Caco-2 (cell line): ENCODE results near the gene FUOM. TPM values are rescaled to one million over a fixed set of nuclear protein-coding genes. Genes with fewer than 3 reads are reported as not detected.
A peak's percentile ranks its signal among the peaks of the same experiment; 100 is the strongest.

Source experiments
- BruUV-seq: library from RNA; stranded (reverse); fragments of 400-500 nt; replicated peaks from 2 replicates; lab custom pipeline; 2021; lab: Mats Ljungman, UMichigan
- CTCF ChIA-PET: fragments of 300-600 bp; sonication (Branson Sonifier 250); formaldehyde crosslinking; loops from one replicate; lab custom pipeline; 2022; ENCODE audit warnings: antibody characterized with exemption; lab: Charles Lee
- POLR2A ChIA-PET: fragments of 300-600 bp; sonication (Branson Sonifier 250); formaldehyde crosslinking; loops from one replicate; lab custom pipeline; 2022; ENCODE audit warnings: antibody characterized with exemption; lab: Charles Lee
- DNase-seq, 2 experiments: peaks; one replicate each; pipeline versions ENCODE4 v3.0.0 to v3.0.0-alpha.2; 2020 to 2022
- H3K27me3 ChIP-seq: replicated peaks from 2 replicates; pipeline ENCODE4 v1.6.0; 2011; ENCODE audit warnings: low read length; ENCODE audit not compliant: control insufficient read depth, insufficient read depth
- H3K36me3 ChIP-seq: 2 replicates; pipeline ENCODE4 v1.5.1; 2011; ENCODE audit warnings: low read length; ENCODE audit not compliant: control insufficient read depth, insufficient read depth
- H3K4me1 ChIP-seq: fragments of 250-450 bp; sonication (Bioruptor Pico); 2 replicates; pipeline ENCODE4 v1.5.1; 2020; ENCODE audit warnings: mild to moderate bottlenecking
- H3K4me3 ChIP-seq: 2 replicates; pipeline ENCODE4 v1.5.1; 2011; ENCODE audit warnings: low read depth, mild to moderate bottlenecking, control low read depth, low read length
- H3K9me3 ChIP-seq: fragments of 250-450 bp; sonication (Bioruptor Pico); 2 replicates; pipeline ENCODE4 v1.5.1; 2020; ENCODE audit warnings: mild to moderate bottlenecking, moderate library complexity
- H3K27ac Mint-ChIP-seq: one replicate; pipeline ENCODE4 v1.8.0; 2022; ENCODE audit warnings: mixed read lengths; ENCODE audit not compliant: unreplicated experiment
- H3K27me3 Mint-ChIP-seq: one replicate; pipeline ENCODE4 v1.8.0; 2022; ENCODE audit warnings: mixed read lengths; ENCODE audit not compliant: insufficient read depth, unreplicated experiment
- H3K36me3 Mint-ChIP-seq: one replicate; pipeline ENCODE4 v1.8.0; 2022; ENCODE audit warnings: mild to moderate bottlenecking, mixed read lengths; ENCODE audit not compliant: insufficient read depth, unreplicated experiment
- H3K4me1 Mint-ChIP-seq: one replicate; pipeline ENCODE4 v1.8.0; 2022; ENCODE audit warnings: low read depth, mixed read lengths; ENCODE audit not compliant: unreplicated experiment
- H3K4me3 Mint-ChIP-seq: one replicate; pipeline ENCODE4 v1.8.0; 2022; ENCODE audit warnings: mild to moderate bottlenecking, moderate library complexity, mixed read lengths; ENCODE audit not compliant: unreplicated experiment
- H3K9me3 Mint-ChIP-seq: one replicate; pipeline ENCODE4 v1.8.0; 2022; ENCODE audit warnings: mixed read lengths; ENCODE audit not compliant: unreplicated experiment
- intact Hi-C: fragments of 100-400 bp; cut with micrococcal nuclease; formaldehyde crosslinking; loops from one replicate; pipeline ENCODE4 v1.10.0; 2022; ENCODE audit not compliant: unreplicated experiment
- total RNA-seq: library from RNA; stranded (reverse); gene quantifications from 2 replicates; pipeline ENCODE4 v1.2.3, GENCODE V29; 2022
- TF ChIP-seq, protein P1 (sequence below), 2 experiments: fragments of 200-600 bp in 1 of 2; IDR thresholded peaks; 1 replicate in 1 of 2; 2 replicates in 1 of 2; pipeline versions ENCODE4 v1.5.1 to v1.8.0; 2011 to 2022; ENCODE audit warnings: antibody characterized with exemption in 1 of 2, control low read depth in 1 of 2, inconsistent platforms in 1 of 2, low read depth in 1 of 2, low read length in 1 of 2, mild to moderate bottlenecking in 1 of 2, moderate library complexity in 1 of 2; ENCODE audit not compliant: insufficient read depth in 1 of 2, severe bottlenecking in 1 of 2, unreplicated experiment in 1 of 2

The FUOM gene
- total RNA-seq, 1 experiment from 2014 or later, result 119 TPM

DNA sequence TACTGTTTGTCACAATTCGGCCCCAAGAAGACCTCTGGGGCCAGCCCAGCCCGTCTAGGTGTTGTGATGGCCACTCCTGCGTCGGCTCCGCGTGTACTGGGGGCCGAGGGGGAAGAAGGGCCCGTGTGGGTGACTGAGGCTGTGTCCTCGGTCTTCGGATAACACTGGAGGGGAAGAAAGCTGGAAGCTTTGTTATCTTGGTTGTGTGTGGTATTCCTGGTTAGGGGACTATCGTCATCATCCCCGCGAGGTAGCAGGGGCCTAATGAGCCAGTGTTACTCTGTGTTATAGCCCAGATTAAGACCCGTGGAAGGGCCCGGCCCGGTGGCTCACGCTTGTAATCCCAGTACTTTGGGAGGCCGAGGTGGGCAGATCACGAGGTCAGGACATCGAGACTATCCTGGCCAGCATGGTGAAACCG is 37.0 kb upstream of the FUOM start:
- ChIA-PET CTCF (interaction anchor here (0.7 kb wide), 1 partner anchor 17 kb away, joined by 6 read pairs; no protein-coding TSS in a partner anchor), POLR2A (interaction anchor here (0.9 kb wide), 1 partner anchor 21 kb away, joined by 5 read pairs; the partner anchor contains the start of gene ECHS1)
- peaks cover 1% of the 10 kb centered on the region for H3K36me3 ChIP-seq
- H3K27me3 ChIP-seq, result no peaks in the 10 kb centered on the region
- no peaks in the 10 kb centered on the region for H3K4me1 Mint-ChIP-seq
- intact Hi-C loops, result loop anchor here (1.0 to 5.0 kb wide), 4 partner anchors 17 to 86 kb away; no protein-coding TSS in a partner anchor
- TF ChIP-seq, protein P1, sequence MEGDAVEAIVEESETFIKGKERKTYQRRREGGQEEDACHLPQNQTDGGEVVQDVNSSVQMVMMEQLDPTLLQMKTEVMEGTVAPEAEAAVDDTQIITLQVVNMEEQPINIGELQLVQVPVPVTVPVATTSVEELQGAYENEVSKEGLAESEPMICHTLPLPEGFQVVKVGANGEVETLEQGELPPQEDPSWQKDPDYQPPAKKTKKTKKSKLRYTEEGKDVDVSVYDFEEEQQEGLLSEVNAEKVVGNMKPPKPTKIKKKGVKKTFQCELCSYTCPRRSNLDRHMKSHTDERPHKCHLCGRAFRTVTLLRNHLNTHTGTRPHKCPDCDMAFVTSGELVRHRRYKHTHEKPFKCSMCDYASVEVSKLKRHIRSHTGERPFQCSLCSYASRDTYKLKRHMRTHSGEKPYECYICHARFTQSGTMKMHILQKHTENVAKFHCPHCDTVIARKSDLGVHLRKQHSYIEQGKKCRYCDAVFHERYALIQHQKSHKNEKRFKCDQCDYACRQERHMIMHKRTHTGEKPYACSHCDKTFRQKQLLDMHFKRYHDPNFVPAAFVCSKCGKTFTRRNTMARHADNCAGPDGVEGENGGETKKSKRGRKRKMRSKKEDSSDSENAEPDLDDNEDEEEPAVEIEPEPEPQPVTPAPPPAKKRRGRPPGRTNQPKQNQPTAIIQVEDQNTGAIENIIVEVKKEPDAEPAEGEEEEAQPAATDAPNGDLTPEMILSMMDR (IDR thresholded peaks at IDR 0.05; ENCODE audit: insufficient read depth in 1 of 2, low read depth in 1 of 2, low read length in 1 of 2, severe bottlenecking in 1 of 2, unreplicated experiment in 1 of 2), result no peak
- H3K9me3 Mint-ChIP-seq, result no peaks in the 10 kb centered on the region
- TSS peak; percentile 47 for BruUV-seq
- H3K4me1 ChIP-seq, result 0 out of 2 replicates have a peak, but pooled peaks cover 4% of the 10 kb centered on the region
- peak in 1 of 2 experiments; percentile 35 for DNase-seq
- no peaks in the 10 kb centered on the region for H3K27me3 Mint-ChIP-seq
- no peaks in the 10 kb centered on the region for H3K9me3 ChIP-seq
- H3K36me3 Mint-ChIP-seq, result peaks cover 55% of the 10 kb centered on the region
- H3K4me3 Mint-ChIP-seq, result peak overlapping the region; percentile 81
- peak overlapping the region; percentile 79 for H3K4me3 ChIP-seq
- H3K27ac Mint-ChIP-seq, result peak overlapping the region; percentile 86

DNA sequence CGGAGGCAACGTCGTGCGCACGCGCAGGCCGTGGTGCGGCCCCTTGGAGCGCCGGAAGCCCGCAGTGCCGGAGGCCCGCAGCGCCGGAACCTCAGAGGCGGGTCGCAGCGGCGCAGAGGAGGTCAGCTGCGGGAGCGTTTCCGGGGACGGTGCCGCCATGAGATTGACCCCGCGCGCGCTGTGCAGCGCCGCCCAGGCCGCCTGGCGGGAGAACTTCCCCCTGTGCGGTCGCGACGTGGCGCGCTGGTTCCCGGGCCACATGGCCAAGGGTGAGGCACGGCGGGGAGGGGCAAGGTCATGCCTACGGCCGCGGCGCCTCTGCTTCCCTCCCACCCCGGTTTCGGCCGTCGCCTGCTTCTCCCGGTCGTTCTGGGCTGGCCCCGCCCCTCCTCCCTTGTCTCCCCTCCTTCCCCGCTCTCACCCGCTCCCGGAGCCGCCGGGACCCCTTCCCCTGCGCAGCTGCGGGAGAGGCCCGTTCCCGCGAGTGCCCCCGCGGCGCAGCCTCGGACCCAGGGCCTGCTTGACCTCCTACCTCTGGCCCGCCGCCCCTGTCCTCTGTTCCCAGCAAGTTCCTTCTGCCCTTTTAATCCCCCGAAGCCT is 36.3 kb upstream of the FUOM start, which contains the start of gene MTG1:
MTG1 (plus strand) TSS at position 94 of the 600 bp plus-strand sequence; CDS start at position 158, 64 bp downstream.
- DNase-seq, result peak; percentile 95 to 100
- Histone ChIP-seq H3K36me3 (peaks cover 1% of the 10 kb centered on the region), H3K4me3 (peak within 1 kb of the TSS; percentile 79), H3K4me1 (0 out of 2 replicates have a peak, but pooled peaks cover 4% of the 10 kb centered on the region), H3K27me3 (no peaks in the 10 kb centered on the region), H3K9me3 (no peaks in the 10 kb centered on the region)
- no TSS peak for BruUV-seq
- CTCF ChIA-PET, result interaction anchor here (0.6 kb wide), 1 partner anchor 65 kb away, joined by 3 read pairs; no protein-coding TSS in a partner anchor
- POLR2A ChIA-PET, result interaction anchor here (0.9 to 1.0 kb wide), 2 partner anchors 15 to 21 kb away, joined by 4 to 5 read pairs; partner anchors contain the start of genes ECHS1 and PAOX
- Mint-ChIP-seq H3K4me1 (no peaks in the 10 kb centered on the region), H3K4me3 (peak within 1 kb of the TSS; percentile 81), H3K27me3 (no peaks in the 10 kb centered on the region), H3K27ac (peak within 1 kb of the TSS; percentile 86), H3K9me3 (no peaks in the 10 kb centered on the region), H3K36me3 (peaks cover 48% of the 10 kb centered on the region)
- TF ChIP-seq, protein P1 (IDR thresholded peaks at IDR 0.05; ENCODE audit: insufficient read depth in 1 of 2, low read depth in 1 of 2, low read length in 1 of 2, severe bottlenecking in 1 of 2, unreplicated experiment in 1 of 2), result peak in 1 of 2 experiments; percentile 54
- intact Hi-C loops, result loop anchor here (1.0 to 5.0 kb wide), 4 partner anchors 16 to 85 kb away; no protein-coding TSS in a partner anchor

DNA sequence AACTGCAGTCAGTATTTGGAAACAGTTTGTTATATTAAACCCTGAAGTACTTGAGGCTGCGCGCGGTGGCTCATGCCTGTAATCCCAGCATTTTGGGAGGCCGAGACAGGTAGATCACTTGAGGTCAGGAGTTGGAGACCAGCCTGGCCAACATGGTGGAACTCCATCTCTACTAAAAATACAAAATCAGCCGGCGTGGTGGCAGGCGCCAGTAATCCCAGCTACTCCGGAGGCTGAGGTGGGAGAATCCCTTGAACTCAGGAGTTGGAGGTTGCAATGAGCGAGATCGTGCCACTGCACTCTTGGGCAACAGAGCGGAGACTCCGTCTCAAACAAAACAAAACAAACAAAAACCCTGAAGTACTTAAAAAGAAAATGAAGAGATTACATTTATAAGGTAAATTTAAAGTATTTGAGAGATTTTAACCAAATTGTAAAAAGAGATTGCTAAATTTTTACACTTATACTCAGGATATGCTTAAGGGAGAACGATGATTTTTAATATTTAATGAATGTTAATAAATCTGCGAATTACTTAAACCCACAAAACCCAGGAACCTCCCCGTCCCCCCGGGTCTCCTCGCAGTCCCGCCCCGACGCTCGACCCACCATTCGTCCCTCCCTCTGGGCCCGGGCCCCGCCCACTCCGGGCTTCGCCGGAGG is 35.7 kb upstream of the FUOM start:
- Mint-ChIP-seq H3K36me3 (peaks cover 42% of the 10 kb centered on the region), H3K4me3 (peak overlapping the region; percentile 81), H3K27ac (peak overlapping the region; percentile 86), H3K27me3 (no peaks in the 10 kb centered on the region), H3K4me1 (no peaks in the 10 kb centered on the region), H3K9me3 (no peaks in the 10 kb centered on the region)
- ChIA-PET CTCF (no interaction called here), POLR2A (interaction anchor here (1.0 kb wide), 1 partner anchor 15 kb away, joined by 4 read pairs; the partner anchor contains the start of gene PAOX)
- Histone ChIP-seq H3K4me3 (peak overlapping the region; percentile 23), H3K36me3 (peaks cover 1% of the 10 kb centered on the region), H3K27me3 (no peaks in the 10 kb centered on the region), H3K9me3 (no peaks in the 10 kb centered on the region), H3K4me1 (0 out of 2 replicates have a peak, but pooled peaks cover 4% of the 10 kb centered on the region)
- TF ChIP-seq, protein P1 (IDR thresholded peaks at IDR 0.05; ENCODE audit: insufficient read depth in 1 of 2, low read depth in 1 of 2, low read length in 1 of 2, severe bottlenecking in 1 of 2, unreplicated experiment in 1 of 2), result no peak
- intact Hi-C loops, result loop anchor here (1.0 to 5.0 kb wide), 4 partner anchors 15 to 84 kb away; no protein-coding TSS in a partner anchor
- BruUV-seq, result TSS peak; percentile 88
- no peak for DNase-seq
